Fibroblast of skin of scalp (primary cell): ENCODE results near the gene AMBRA1. TPM values are rescaled to one million over a fixed set of nuclear protein-coding genes. Genes with fewer than 3 reads are reported as not detected.

ENCODE experiments used
- DNase-seq: peaks from one replicate; pipeline ENCODE4 v3.0.0-alpha.2; 2013
- polyA plus RNA-seq, 2 experiments: library from polyadenylated mRNA; unstranded; fragments of 120-200 nt; gene quantifications; one replicate each; pipeline ENCODE4 v1.2.1, GENCODE V29; 2013; ENCODE audit not compliant: insufficient read length in 2 of 2

AMBRA1 gene
- polyA plus RNA-seq (2013, experiment 1 of 2; ENCODE audit: insufficient read length), result 13.4 TPM
- 12.5 TPM for polyA plus RNA-seq (2013, experiment 2 of 2; ENCODE audit: insufficient read length)

- peak; percentile 90 for DNase-seq
Measured at GRCh38 chr11:46593550-46594373, at the start of gene AMBRA1. Gene AMBRA1, minus strand, starts transcription at chr11:46594023. Its CDS starts 45,643 bp downstream, at chr11:46548380.

DNA sequence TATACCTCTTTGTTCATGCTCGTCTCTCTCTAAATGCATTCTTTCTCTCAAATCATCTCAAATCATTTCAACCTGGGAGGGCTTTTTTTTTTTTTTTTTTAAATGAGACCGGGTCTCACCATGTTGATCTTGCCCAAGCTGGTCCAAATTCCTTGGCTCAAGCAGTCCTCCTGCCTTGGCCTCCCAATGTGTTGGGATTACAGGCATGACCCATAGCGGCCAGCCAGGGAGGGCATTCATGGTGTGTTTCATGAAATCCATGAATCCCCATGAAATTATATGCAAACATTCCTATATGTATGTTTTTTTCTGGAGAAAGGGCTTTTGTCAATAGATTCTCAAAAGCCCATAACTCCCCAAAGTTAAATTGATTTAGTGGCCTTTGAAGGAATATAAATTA lies 49.7 kb upstream of the AMBRA1 start:
- no peak for DNase-seq

GRCh38 chr11:46642627-46643335 lies 49.0 kb upstream of the AMBRA1 start:
- DNase-seq, result no peak

DNA sequence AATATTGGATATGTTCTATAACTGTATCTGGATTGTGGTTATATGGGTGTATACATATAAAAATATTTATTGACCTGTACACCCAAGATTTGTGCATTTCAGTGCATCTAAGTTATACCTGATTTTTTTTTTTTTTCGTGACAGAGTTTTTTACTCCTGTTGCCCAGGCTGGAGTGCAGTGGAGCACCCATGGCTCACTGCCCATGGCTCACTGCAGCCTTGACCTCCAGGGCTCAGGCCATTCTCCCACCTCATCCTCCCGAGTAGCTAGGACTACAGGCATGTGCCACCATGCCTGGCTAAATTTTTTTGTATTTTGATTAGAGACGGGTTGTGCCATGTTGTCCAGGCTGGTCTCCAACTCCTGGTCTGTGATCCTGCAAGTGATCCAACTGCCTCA lies 47.8 kb upstream of the AMBRA1 start:
- no peak for DNase-seq

GRCh38 chr11:46640036-46640788 lies 46.4 kb upstream of the AMBRA1 start:
- no peak for DNase-seq

DNA sequence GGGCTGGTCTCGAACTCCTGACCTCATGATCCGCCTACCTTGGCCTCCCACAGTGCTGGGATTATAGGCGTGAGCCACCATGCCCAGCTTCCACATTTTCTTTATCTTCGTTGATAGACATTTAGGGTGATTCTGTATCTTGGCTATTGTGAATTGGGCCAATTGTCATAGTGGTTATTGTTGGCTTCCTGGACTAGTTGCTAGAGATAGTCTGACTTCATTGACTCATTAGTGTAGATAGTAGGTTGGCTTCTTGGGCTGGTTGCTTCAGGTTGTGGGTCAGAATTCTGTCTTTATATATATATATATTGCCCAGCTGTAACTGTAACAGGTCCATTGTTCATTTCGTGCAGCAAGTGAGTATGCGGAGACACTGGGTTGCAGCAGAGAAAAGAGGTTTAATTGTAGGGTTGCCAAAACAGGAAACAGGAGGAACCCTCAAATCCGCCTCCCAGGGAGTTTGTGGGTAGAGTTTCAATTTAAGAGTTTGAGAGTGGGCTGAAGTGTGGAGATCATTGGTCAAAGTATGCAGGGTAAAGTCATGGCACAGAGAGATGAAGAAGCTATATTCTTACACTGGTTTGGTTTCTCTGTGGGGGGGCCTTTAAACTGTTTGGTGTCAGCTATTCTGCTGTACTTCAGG lies 45.5 kb upstream of the AMBRA1 start:
- DNase-seq, result no peak

DNA sequence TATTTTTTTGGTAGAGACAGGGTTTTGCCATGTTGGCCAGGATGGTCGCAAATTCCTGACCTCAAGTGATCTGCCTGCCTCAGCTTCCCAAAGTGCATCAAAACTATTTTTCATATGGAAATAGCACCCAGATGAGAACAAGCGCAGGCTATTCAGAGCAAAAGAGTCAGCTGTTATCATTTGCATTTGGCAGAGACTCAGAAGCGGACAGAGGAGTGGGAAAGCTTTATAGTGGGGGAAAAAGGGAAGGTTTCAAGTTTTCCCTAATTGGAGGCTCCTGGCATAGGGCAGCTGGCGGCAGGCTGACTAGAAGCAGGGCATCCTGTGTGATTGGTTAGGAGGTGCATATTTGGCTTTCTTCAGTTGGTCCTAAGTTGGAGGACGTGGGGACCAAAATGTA lies 43.7 kb upstream of the AMBRA1 start:
- DNase-seq, result no peak

- DNase-seq, result no peak
Measured at GRCh38 chr11:46635557-46636139, 41.8 kb upstream of the AMBRA1 start.

GRCh38 chr11:46633291-46634217 lies 39.7 kb upstream of the AMBRA1 start:
- no peak for DNase-seq

DNA sequence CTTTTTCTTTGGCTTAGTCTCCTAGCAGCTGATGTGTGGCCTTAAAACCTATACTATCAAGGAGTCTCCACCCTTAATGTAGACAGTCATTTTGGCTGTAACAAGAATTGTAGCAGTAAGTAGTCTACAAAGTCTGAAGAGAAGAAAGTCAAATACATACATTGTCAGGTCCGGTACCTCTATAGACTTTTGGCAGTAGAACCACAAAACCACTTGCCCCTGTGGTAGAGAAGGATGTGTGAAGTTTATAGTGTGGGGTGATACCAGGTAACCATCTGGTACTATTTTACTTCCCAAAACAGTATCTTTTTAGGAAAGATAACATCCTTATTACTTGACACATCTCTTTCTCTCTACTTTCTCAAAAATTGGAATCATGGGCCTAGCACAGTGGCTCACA lies 38.7 kb upstream of the AMBRA1 start:
- no peak for DNase-seq

GRCh38 chr11:46631676-46632075 lies 37.9 kb upstream of the AMBRA1 start:
- DNase-seq, result no peak

- no peak for DNase-seq
Measured at GRCh38 chr11:46630237-46630636, 36.4 kb upstream of the AMBRA1 start.

- no peak for DNase-seq
Measured at GRCh38 chr11:46628961-46629360, 35.1 kb upstream of the AMBRA1 start.

GRCh38 chr11:46625406-46625805 lies 31.6 kb upstream of the AMBRA1 start:
- no peak for DNase-seq

DNA sequence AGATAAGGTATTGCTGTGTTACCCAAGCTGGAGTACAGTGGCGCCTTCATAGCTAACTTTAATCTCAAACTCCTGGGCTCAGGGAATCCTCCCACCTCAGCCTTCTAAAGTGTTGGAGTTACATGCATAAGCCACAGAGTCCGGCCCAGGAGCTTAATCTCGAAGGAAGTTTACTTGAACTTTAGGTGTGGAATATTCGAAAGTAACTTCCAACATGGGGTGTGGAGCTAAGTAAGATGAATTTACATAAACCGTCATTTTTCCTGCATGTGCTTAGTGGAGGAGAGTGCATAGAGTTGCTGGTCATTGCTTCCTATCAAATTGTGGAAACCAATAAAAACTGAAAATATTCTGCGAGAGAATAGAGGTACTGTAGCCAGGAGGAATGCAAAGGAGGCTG lies 25.0 kb upstream of the AMBRA1 start:
- no peak for DNase-seq

DNA sequence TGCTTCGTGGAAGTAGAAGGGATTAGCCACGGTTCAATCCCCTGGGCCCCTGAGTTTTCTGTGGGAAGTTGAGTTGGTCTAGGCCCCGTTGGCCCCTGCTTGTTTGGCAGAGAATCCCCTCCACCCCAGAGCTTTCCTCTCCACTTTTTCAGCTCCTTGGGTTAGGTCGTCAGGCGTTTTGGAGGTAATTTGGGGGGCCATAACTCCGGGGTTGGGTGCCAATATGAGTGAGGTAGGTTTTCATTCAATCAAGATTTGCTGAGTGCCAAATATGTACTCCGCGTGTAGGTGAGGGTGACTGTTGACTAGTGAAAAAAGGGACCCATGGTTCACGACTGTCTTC lies 24.1 kb upstream of the AMBRA1 start:
- DNase-seq, result no peak

DNA sequence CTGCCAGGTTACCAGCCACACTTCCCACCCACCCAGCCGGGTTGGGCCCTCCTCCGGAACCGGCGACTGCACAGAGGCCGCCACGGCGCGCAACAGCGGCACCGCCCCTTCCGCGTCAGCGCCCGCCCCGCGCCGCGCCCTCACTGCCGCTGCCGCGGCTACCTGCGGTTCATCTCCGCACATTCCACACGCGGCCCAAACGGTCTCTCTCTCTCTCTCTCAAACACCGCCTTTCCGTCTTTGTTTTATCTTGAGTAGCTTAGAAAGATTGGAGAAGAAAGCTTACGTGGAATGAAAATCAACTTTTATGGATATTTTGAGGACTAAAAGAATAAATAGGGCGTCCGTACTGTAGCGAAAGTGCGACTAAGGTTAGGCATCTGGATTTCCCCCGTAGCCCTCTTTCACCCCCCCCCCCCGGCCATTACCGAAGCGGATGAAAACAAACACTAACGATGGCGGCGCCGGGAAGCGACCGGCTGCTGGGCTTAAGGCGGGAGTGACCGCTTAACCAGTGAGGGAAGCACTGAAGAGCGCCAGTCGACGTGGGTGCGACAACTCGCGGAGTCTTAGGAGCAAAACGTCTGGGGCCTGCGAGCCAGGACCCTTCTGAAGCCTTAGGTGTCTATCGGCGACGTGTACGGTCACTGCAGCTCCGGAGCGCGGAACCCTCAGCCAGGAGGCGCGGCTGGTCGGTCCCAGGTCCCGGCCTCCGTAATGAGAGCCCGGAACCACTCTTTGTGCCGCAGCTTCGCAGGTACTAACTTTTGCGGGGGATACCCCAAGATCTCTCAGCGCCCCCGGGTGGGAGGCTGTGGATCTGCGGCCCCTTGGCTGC lies 23.5 kb upstream of the AMBRA1 start, which contains the start of the genes ATG13 and HARBI1:
Gene ATG13 (plus strand): TSS at position 420 of the 838 bp plus-strand sequence. CDS start 26,739 bp downstream, outside the sequence.
Gene HARBI1 (minus strand): TSS at position 94 of the 838 bp plus-strand sequence. CDS start 990 bp downstream, outside the sequence.
- peak; percentile 90 for DNase-seq

DNA sequence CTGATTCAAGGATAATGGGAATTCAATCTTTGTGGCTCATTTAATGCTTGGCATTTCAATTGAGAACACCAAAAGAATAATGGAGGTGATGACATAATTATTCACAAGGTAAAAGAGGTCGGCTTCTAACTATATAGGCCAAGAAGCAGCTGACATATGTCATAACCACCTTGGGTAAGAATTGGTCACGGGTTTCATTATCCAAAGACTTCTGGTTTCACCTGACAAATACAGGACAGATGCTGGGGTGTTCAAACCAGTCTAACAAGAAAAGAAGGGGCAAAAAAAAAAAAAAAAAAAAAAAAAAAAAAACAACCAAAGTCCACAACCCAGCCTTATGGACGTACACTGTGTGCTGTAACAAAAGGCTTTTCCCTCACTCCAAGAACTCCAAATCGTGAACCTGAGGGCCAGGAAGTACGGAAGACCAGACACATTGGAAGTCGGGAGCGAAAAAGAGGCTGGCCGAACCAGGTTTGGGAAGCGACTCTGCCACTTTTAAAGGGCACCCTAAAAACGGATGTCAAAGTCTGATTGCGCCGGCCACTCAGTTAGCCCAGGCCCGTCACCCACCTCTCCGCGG lies 22.8 kb upstream of the AMBRA1 start:
- DNase-seq, result no peak

DNA sequence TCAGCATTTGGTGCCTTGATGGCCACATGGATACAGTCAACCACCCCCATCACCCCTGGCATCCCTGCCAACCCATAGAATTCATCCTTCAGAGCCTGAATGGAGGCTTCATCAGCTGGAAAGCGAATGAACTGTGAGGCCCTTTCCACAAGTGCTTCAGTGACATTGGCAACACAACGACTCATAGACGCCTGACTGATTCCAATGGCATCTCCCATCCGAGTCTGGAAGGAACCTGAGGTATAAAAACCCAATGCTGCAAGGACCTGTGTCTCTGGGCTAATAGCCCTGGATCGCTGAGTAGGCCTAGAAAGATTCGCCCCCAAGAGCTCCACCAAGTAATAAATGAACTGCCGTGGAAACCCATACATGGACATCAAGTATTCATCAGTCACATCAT lies 21.9 kb upstream of the AMBRA1 start:
- DNase-seq, result peak; percentile 18
